Limb (tissue), 2 donors: Measurements from ENCODE around the gene TRIM17.

Source experiments
- DNase-seq, 2 donors: peaks; one replicate each; pipeline ENCODE4 v3.0.0-alpha.2; 2016; ENCODE audit errors: extremely low spot score in 2 of 2

TRIM17 gene

GRCh38 chr1:228379666-228380065 is 37.0 kb downstream of the TRIM17 start:
- DNase-seq, result peak in 1 of 2 donors; percentile 12

DNA sequence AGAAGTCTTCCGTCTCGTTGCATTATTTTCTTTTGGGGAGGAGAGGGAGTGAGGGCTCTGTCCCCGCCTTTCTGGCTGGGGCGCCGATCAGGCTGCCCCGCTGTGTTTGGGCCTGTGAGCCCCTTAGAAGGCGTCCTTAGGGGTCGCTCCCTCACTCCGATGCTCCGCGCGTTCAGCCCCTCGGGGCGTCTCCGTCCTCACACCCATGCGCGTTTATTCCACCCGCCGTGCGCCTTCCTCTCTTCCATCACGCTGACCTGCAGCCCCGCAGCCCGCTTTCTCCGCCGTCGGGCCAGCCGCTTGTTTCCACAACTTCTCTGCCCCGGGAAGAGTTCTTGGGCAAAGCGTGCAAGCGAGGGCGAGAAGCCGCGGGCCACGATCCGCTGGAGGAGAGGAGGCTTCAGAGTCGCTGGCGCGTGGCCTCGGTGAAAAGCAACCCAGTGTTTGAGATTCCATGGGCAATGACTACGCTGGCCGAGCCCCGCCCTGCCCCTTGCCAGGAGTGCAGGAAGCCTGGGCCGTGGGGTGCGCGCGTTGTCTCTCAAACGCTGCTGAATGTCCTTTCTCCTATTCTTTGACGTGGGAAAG is 37.7 kb downstream of the TRIM17 start:
- DNase-seq, result no peak

- peak; percentile 76 to 87 for DNase-seq
Measured at GRCh38 chr1:228378090-228378872, 38.4 kb downstream of the TRIM17 start.

DNA sequence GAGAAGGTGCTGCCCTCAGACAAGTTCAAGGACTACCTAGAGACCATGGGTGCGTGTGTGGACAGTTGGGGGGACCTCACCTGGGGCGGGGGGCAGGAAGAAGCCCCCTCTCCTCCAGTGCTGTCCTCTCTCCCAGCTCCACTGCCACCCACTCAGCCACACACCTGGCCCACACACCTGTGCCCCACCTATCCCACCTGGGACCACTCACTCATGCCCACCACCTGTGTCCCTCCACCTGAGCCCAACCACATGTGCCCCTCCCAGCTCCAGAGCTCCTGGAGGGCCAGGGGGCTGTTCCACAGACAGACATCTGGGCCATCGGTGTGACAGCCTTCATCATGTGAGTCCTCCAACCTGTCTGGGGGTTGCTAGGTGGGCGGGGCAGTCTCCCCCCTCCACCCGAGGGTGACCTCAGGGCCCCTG is 39.0 kb downstream of the TRIM17 start:
- DNase-seq, result no peak

- peak in 1 of 2 donors; percentile 26 for DNase-seq
Measured at GRCh38 chr1:228376651-228377631, 39.7 kb downstream of the TRIM17 start.

DNA sequence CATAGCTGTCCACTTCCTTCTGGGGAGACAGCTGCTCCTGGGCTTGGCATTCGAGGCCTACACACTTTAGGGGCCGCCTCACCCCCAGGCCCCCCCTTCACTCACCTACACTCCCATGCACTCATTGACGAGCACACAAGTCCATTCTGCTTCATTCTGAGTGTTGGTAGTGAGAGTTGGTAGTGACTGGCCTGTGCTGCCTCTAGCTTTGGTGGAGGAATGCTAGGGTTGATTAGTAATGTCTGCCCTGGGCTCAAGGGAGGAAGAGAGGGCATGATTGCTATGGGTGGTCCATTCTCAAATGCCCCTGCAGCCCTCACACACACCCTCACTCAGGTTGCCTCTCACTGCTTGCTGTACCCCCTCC is 40.4 kb downstream of the TRIM17 start:
- peak in 1 of 2 donors; percentile 20 for DNase-seq

GRCh38 chr1:228375578-228376261 is 40.9 kb downstream of the TRIM17 start:
- peak in 1 of 2 donors; percentile 20 for DNase-seq

DNA sequence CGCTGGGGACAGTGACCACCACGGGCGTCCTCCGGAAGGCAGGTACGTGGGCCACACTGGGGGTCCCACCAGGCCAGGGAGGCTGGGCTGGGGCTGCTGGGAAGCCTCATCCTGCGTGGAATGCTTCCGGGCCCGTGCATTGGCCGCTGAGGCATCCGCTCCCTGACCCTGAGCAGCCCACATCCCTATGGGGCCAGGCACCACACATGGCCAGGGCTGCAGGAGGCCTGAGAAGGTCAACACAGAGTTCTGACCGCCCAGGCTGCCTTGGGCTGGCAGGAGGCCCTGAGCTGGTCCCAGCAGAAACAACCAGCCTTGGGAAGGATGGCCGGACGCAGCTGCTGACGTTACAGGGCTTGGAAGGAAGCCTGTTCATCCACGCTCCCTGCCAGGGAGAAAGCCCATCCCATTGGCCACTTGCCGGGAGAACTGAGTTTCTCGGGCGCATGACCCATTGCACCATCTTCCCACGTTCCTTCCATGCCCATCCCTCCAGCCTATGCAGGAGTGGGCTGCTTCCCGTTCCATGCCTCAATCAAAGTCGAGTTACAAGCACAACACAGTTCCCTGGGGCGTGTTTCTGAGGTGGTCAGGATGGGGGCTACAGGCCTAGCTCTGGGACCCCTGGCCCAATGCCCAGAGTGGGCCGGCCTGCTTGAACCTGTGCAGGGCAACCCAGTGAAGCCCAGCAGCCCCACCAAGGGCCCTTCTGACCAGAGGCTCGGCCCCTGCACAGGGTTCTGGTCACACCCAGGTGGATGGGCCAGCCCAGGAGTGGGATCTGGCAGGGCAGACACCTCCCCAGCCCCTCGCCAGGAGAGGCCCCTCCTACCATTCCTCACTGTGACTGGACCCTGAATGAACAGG is 41.7 kb downstream of the TRIM17 start:
- peak; percentile 13 to 38 for DNase-seq

DNA sequence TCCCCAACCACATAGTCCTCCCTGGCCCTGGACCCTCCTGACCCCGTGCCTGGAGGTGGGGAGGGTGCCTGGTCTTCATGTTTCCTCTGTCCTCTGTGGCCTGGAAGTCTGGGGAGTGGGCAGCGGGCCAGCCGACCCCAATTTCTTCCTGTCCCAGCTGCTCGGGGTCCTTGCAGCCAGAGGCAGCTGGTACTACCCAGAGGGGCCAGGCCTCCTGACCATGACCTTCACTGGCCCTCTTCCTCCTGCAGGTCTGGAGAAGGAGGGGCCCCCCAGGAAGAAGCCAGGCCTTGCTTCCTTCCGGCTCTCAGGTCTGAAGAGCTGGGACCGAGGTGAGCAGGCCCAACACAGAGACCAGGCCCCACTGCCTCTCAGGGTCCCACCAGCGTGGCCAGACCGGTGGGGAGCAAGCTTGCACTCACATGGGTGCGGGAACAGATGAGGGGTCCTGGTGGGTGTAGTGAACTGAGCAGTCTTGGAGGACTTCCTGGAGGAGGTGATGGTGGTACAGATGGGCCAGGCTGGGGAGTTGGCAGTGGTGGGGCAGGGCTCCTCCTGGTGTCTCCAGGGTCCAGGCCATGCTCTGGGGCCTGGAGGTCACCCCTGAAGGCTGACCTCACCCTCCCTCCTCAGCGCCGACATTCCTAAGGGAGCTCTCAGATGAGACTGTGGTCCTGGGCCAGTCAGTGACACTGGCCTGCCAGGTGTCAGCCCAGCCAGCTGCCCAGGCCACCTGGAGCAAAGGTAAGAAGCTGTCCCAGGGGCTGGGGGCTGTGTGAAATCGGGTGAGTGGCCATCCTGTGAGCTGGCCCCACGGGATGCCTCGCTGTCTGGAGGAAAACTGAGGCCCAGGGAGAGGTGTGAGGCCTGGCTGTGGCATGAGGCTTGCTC is 42.7 kb downstream of the TRIM17 start:
- DNase-seq, result peak in 1 of 2 donors; percentile 24

DNA sequence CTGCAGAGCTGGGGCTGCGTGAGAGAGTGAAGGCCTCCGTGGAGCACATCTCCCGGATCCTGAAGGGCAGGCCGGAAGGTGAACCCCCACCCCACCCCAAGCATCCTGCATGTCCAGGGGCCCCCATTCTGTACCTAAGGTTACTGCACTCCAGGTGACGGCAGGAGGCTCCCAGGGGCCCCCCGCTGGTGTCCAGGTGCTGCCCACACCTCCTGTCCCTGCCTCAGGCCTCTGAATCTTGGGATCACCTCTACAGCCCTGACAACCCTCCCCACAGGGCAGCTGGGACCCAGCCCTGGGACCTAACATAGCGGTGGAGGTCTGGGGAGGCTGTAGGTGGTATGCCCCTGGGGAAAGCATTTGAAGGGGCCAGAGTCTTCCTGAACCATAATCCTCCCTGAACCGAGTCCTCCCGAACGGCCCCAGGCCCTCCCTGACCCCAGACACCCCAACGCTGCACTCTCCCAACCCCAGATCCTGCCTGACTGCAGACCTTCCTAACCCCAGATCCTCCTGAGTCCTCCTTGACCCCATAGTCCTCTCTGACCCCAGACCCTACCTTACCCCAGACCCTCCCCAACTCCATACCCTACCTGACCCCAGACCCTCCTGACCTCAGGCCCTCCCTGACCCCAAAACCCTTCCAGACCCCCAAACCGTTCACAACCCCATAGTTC is 43.5 kb downstream of the TRIM17 start:
- peak in 1 of 2 donors; percentile 21 for DNase-seq

DNA sequence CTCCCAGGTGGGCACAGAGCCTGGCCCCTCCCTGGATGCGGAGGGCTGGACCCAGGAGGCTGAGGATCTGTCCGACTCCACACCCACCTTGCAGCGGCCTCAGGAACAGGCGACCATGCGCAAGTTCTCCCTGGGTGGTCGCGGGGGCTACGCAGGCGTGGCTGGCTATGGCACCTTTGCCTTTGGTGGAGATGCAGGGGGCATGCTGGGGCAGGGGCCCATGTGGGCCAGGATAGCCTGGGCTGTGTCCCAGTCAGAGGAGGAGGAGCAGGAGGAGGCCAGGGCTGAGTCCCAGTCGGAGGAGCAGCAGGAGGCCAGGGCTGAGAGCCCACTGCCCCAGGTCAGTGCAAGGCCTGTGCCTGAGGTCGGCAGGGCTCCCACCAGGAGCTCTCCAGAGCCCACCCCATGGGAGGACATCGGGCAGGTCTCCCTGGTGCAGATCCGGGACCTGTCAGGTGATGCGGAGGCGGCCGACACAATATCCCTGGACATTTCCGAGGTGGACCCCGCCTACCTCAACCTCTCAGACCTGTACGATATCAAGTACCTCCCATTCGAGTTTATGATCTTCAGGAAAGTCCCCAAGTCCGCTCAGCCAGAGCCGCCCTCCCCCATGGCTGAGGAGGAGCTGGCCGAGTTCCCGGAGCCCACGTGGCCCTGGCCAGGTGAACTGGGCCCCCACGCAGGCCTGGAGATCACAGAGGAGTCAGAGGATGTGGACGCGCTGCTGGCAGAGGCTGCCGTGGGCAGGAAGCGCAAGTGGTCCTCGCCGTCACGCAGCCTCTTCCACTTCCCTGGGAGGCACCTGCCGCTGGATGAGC is 44.3 kb downstream of the TRIM17 start:
- peak in 1 of 2 donors; percentile 33 for DNase-seq

DNA sequence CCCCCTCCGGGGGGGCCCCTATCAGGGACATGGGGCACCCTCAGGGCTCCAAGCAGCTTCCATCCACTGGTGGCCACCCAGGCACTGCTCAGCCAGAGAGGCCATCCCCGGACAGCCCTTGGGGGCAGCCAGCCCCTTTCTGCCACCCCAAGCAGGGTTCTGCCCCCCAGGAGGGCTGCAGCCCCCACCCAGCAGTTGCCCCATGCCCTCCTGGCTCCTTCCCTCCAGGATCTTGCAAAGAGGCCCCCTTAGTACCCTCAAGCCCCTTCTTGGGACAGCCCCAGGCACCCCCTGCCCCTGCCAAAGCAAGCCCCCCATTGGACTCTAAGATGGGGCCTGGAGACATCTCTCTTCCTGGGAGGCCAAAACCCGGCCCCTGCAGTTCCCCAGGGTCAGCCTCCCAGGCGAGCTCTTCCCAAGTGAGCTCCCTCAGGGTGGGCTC is 44.9 kb downstream of the TRIM17 start:
- no peak for DNase-seq

DNA sequence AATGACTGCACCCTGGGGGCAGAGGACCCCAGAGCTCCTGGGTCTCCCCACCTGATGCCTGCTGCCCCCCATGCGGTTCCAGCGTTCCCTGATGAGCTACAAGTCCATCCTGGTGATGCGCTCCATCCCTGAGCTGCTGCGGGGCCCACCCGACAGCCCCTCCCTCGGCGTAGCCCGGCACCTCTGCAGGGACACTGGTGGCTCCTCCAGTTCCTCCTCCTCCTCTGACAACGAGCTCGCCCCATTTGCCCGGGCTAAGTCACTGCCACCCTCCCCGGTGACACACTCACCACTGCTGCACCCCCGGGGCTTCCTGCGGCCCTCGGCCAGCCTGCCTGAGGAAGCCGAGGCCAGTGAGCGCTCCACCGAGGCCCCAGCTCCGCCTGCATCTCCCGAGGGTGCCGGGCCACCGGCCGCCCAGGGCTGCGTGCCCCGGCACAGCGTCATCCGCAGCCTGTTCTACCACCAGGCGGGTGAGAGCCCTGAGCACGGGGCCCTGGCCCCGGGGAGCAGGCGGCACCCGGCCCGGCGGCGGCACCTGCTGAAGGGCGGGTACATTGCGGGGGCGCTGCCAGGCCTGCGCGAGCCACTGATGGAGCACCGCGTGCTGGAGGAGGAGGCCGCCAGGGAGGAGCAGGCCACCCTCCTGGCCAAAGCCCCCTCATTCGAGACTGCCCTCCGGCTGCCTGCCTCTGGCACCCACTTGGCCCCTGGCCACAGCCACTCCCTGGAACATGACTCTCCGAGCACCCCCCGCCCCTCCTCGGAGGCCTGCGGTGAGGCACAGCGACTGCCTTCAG is 45.5 kb downstream of the TRIM17 start:
- DNase-seq, result peak in 1 of 2 donors; percentile 36

DNA sequence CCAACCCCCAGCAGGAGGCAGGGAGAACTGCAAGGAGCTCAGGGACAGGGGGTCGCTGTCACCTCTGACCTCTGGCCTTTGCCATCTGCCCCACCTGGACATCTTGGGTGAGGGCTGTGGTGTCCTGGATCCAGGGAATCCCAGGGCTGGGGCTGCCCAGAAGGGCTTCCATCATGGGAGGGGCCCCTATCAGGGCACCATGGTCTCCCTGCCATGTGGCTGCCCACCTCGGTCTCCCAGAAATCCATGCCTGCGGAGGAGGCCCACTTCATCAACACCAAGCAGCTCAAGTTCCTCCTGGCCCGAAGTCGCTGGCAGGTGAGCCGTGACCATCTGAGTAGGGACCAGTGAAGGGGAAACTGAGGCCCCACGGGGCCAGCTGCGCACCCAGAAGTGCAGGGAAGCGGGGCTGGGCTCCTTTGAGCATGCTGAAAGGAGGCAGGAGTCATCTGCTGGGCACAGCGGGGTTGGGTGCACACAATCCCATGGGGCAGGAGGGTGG is 46.2 kb downstream of the TRIM17 start:
- DNase-seq, result peak in 1 of 2 donors; percentile 24

DNA sequence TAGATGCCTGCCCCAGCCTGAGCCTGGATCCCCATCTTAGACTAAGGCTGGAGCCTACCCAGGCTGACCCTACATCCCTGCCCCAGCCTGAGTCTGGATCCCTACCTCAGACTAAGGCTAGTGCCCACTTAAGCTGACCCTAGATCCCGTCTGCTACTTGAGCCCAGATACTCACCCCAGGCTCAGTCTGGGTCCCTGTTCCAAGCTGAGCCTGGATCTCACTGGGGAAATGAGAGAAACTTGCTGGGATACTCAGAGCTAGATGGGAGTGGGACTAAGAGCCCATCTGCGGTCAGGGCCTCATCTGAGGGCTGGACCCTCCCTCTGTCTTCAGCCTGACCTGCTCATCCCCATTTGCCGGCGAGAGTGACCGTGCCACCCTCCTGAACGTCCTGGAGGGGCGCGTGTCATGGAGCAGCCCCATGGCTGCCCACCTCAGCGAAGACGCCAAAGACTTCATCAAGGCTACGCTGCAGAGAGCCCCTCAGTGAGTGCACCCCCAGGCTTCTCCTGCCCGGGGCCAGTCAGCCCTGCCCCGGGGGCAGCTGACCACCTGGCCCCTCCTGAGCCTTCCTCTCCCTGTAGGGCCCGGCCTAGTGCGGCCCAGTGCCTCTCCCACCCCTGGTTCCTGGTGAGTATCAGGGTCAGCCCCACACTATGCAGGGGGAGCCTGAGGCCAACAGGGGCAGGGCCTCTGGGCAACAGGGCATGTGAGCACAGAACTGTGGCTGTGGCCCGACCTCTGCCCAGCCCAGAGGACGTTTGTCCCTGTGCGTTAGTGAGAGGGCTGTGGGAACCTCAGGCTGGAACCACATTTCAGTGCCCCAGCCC is 46.8 kb downstream of the TRIM17 start:
- DNase-seq, result peak in 1 of 2 donors; percentile 9
